Measurements from ENCODE around the gene CPSF3.

Gene CPSF3

DNA sequence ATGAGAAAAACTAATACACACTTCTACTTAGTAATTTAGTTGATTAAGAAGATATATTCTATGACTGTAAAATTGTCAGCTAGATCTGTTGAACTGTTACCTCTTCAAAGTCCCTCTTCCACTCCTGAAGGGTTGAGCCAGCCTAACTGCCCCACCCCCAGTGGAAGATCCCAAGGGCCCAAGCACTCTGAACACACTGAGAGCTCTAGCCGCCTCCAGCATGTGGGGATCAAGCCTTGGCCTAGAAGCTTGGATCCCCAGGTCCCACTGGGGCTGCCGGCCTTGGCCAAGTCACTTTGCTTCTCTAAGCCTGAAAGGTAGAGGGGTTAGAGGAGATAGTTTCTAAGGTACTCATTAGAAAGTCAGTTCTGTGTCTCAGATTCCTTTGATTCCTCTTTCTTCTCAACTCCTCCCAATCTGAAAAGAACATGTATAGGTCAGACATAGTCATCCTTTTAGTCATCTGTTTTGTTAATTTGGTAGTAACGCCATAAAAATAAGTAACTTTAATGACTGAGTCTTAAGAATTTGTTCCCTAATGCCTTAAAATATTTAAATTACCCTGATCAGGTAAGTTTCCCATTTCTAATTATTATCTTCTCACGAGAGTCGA is 5.6 kb downstream of the CPSF3 start:
- Histone ChIP-seq H3K27ac (ENCODE audit: low read depth, low read length) (no peak overlapping the region), H2AFZ (ENCODE audit: low read depth, low read length, severe bottlenecking) (no peak overlapping the region), H4K20me1 (ENCODE audit: low read depth, low read length) (no peaks in the 10 kb centered on the region), H3F3A (ENCODE audit: insufficient read depth) (no peaks in the 10 kb centered on the region), H3K36me3 (ENCODE audit: low read length) (peaks cover 37% of the 10 kb centered on the region; the same call in 1 of the 2 replicates), H3K27me3 (ENCODE audit: low read length) (no peaks in the 10 kb centered on the region), H3K9me2 (replicated peaks; ENCODE audit: insufficient read depth, low read length) (no peaks in the 10 kb centered on the region), H3K4me3 (ENCODE audit: insufficient read depth, low read length, poor library complexity, severe bottlenecking) (no peak overlapping the region), H3K9ac (ENCODE audit: low read length) (no peak overlapping the region), H3K9me3 (ENCODE audit: insufficient read depth, low read length) (no peaks in the 10 kb centered on the region), H3K79me2 (ENCODE audit: insufficient read depth, low read length) (peaks cover 25% of the 10 kb centered on the region), H3K4me2 (ENCODE audit: low read depth, low read length, poor library complexity, severe bottlenecking) (no peak overlapping the region)
- TF ChIP-seq EZH2phosphoT487 (conservative IDR thresholded peaks at IDR 0.05; ENCODE audit: low read length), result no peak
- TF ChIP-seq, protein P1, sequence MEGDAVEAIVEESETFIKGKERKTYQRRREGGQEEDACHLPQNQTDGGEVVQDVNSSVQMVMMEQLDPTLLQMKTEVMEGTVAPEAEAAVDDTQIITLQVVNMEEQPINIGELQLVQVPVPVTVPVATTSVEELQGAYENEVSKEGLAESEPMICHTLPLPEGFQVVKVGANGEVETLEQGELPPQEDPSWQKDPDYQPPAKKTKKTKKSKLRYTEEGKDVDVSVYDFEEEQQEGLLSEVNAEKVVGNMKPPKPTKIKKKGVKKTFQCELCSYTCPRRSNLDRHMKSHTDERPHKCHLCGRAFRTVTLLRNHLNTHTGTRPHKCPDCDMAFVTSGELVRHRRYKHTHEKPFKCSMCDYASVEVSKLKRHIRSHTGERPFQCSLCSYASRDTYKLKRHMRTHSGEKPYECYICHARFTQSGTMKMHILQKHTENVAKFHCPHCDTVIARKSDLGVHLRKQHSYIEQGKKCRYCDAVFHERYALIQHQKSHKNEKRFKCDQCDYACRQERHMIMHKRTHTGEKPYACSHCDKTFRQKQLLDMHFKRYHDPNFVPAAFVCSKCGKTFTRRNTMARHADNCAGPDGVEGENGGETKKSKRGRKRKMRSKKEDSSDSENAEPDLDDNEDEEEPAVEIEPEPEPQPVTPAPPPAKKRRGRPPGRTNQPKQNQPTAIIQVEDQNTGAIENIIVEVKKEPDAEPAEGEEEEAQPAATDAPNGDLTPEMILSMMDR (IDR thresholded peaks at IDR 0.05; ENCODE audit: insufficient read depth, low read length, poor library complexity, severe bottlenecking), result no peak

DNA sequence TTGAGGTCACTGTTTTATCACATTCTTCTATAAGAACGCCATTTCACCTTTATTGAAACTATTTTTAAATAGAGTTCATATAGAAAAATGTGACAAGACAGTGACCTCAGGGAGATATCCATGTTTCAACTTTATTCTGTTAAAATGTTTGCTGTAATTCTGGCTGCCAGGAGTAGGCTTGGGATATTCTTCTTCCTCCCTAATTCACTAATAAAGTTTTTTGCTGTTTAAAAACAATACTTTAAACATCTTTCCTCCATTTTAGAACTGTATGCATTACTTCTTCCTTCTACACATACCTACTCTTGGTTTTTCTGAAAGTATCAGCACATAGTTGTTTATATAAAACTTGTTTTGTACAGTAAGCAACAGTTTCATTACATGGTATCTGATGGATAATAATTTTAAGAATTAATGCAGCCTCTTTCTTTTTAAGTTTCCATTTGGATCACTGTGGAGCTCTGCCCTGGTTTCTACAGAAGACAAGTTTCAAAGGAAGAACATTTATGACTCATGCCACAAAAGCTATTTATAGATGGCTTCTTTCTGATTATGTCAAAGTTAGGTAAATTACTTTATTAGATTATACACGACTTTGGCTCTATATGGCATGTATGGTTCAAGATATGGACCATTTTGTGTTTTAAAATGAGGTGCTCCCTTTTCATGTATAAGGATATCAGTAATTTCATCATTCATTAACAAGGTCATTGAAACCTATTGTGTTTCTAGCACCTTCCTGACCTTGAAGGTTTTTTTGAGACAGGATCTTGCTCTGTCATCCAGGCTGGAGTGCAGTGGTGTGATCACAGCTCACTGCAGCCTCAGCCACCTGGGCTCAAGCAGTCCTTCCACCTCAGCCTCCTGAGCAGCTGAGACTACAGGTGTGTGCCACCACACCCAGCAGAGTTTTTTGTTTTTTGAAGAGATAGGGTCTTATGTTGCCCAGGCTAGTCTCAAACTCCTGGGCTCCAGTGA is 7.2 kb downstream of the CPSF3 start:
- Histone ChIP-seq H3K27ac (ENCODE audit: low read depth, low read length) (no peak overlapping the region), H3K79me2 (ENCODE audit: insufficient read depth, low read length) (peaks cover 10% of the 10 kb centered on the region), H3K9ac (ENCODE audit: low read length) (no peak overlapping the region), H3F3A (ENCODE audit: insufficient read depth) (no peaks in the 10 kb centered on the region), H4K20me1 (ENCODE audit: low read depth, low read length) (no peaks in the 10 kb centered on the region), H3K27me3 (ENCODE audit: low read length) (no peaks in the 10 kb centered on the region), H3K4me2 (ENCODE audit: low read depth, low read length, poor library complexity, severe bottlenecking) (no peak overlapping the region), H3K4me3 (ENCODE audit: insufficient read depth, low read length, poor library complexity, severe bottlenecking) (no peak overlapping the region), H2AFZ (ENCODE audit: low read depth, low read length, severe bottlenecking) (no peak overlapping the region), H3K9me2 (replicated peaks; ENCODE audit: insufficient read depth, low read length) (no peaks in the 10 kb centered on the region), H3K36me3 (ENCODE audit: low read length) (peaks cover 40% of the 10 kb centered on the region; the same call in 1 of the 2 replicates), H3K9me3 (ENCODE audit: insufficient read depth, low read length) (no peaks in the 10 kb centered on the region)
- TF ChIP-seq EZH2phosphoT487 (conservative IDR thresholded peaks at IDR 0.05; ENCODE audit: low read length), result no peak

DNA sequence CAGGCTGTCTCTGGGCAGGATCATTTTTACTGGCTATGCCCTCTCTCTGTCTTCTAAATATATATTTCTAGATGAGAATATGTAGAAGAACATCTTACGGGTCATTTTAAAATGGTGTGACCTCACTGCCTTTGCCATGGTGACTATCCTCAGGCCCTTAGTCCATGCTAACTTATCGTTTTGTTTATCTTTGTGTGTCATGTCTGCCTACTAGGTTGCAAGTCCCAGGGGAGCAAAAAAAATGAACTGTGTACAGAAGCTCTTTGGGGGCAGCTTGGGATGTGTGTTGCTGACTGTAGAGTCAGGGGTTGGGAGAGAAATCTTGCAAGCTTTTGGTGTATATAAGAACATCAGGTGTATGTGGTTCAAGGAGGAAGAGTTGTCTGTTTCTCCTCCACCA is 11.0 kb downstream of the CPSF3 start:
- no peaks in the 10 kb centered on the region for H3K9me2 ChIP-seq (replicated peaks; ENCODE audit: insufficient read depth, low read length)
- H3K4me3 ChIP-seq (ENCODE audit: insufficient read depth, low read length, poor library complexity, severe bottlenecking), result no peak overlapping the region
- no peaks in the 10 kb centered on the region for H3K9me3 ChIP-seq (ENCODE audit: insufficient read depth, low read length)
- H2AFZ ChIP-seq (ENCODE audit: low read depth, low read length, severe bottlenecking), result no peak overlapping the region
- H3K27ac ChIP-seq (ENCODE audit: low read depth, low read length), result no peak overlapping the region
- no peak for TF ChIP-seq EZH2phosphoT487 (conservative IDR thresholded peaks at IDR 0.05; ENCODE audit: low read length)
- TF ChIP-seq, protein P1 (IDR thresholded peaks at IDR 0.05; ENCODE audit: insufficient read depth, low read length, poor library complexity, severe bottlenecking), result no peak
- no peaks in the 10 kb centered on the region for H3F3A ChIP-seq (ENCODE audit: insufficient read depth)
- no peak overlapping the region for H3K4me2 ChIP-seq (ENCODE audit: low read depth, low read length, poor library complexity, severe bottlenecking)
- H3K36me3 ChIP-seq (ENCODE audit: low read length), result peaks cover 53% of the 10 kb centered on the region; the same call in 1 of the 2 replicates
- H3K9ac ChIP-seq (ENCODE audit: low read length), result no peak overlapping the region
- no peaks in the 10 kb centered on the region for H3K79me2 ChIP-seq (ENCODE audit: insufficient read depth, low read length)
- H3K27me3 ChIP-seq (ENCODE audit: low read length), result no peaks in the 10 kb centered on the region
- H4K20me1 ChIP-seq (ENCODE audit: low read depth, low read length), result no peaks in the 10 kb centered on the region
